ENCODE measurements around the gene TRPV3.
"Not testable (repeated sequence)": the region's sequence is repeated elsewhere in the genome, so short reads cannot be mapped to it uniquely, and the experiment has no call there.

TRPV3 gene

GRCh38 chr17:3557768-3558583 is at the start of gene TRPV3:
Gene TRPV3 (minus strand): TSS chr17:3557812. CDS start chr17:3554850, 2,962 bp downstream.
- peak; percentile 50 to 64 for DNase-seq (ENCODE audit: low read depth in 1 of 2, low spot score in 1 of 2)

GRCh38 chr17:3603870-3604259 is 46.3 kb upstream of the TRPV3 start:
- no peak for DNase-seq (ENCODE audit: low read depth in 1 of 2, low spot score in 1 of 2)

- DNase-seq (ENCODE audit: low read depth in 1 of 2, low spot score in 1 of 2): no peak
Measured at GRCh38 chr17:3603119-3603869, 45.7 kb upstream of the TRPV3 start.

GRCh38 chr17:3602499-3602898 is 44.9 kb upstream of the TRPV3 start:
- no peak for DNase-seq (ENCODE audit: low read depth in 1 of 2, low spot score in 1 of 2)

DNA sequence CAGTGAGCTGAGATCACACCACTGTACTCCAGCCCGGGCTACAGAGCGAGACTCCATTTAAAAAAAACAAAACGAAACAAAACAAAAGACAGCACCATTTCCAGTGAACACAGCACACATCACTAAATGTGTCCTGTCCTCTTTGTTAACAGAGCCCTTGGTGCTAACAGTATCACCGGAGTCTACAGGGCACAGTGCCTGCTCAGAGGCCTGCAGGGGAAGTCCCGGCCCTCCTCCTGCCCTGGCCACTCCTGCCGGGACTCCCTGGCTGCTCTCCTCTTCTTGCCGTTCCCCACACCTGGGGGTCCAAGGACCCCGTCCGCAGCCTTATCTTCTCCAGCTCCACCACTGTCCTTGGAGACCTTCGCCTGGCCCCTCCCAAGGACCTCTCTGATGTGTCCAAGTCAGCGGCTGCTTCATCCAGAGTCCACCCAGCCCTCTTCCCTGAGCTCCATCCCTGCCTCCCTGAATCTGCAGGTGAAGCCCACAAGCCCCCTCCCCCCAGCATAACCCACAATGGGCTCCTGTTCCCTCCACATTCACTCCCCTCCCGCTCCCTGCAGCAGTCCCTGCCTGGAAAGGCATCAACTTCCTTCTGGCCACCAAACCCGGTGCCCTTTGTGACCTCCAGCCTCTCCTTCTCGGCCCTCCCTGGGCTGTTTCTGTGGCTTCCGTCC is 43.1 kb upstream of the TRPV3 start:
- DNase-seq (ENCODE audit: low read depth in 1 of 2, low spot score in 1 of 2): no peak

- DNase-seq (ENCODE audit: low read depth in 1 of 2, low spot score in 1 of 2): no peak
Measured at GRCh38 chr17:3598078-3598477, 40.5 kb upstream of the TRPV3 start.

DNA sequence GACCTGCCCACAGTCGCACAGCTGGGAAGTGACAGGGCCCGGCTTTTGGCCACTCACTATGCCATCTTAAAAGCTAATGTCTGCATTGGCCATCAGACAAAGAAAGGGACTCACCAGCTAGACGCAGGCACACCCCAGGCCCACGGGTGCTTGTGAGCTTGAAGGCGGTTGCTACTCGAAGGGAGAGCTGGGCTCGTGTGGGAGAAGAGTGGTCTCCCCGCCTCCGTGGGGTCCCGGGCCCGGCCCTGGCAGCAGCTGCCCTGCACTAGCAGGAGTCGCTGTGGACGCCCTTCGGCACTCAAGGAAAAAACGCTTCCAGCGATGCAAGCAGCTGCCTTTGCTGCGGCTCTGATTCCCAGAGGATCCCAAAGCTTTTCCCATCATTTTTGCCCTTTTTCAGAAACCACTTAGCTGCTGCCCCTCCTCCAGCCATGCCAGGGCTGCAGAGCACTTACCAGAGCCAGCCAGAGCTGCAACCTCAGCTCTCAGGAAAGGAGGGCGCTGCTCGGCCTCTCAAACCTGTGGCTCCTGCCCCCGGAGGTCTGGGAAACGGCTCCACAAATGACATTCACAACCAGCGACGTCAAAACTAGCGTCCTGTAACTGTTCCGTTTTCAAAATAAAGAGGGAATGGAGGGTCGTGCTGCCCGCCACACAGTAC is 39.3 kb upstream of the TRPV3 start:
- no peak for DNase-seq (ENCODE audit: low read depth in 1 of 2, low spot score in 1 of 2)

DNA sequence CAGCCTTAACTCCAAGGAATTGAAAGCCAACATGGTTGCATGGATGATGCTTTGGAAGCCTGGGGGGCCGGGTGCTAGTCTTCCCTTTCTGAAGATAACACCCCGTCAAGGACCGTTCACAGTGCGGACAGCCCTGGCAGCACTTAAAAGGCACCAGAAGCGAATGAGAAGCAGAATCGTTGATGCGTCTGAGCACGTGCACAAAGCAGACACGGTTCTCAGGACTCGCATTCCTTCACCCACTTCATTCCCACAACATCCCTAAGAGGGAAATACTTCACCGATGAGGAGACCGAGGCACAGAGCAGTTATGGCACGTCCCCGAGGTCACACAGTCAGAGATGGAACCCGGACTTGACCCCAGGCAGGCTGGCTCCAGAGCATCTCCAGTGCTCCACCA is 37.4 kb upstream of the TRPV3 start:
- no peak for DNase-seq (ENCODE audit: low read depth in 1 of 2, low spot score in 1 of 2)

- no peak for DNase-seq (ENCODE audit: low read depth in 1 of 2, low spot score in 1 of 2)
Measured at GRCh38 chr17:3594051-3594800, 36.6 kb upstream of the TRPV3 start.

DNA sequence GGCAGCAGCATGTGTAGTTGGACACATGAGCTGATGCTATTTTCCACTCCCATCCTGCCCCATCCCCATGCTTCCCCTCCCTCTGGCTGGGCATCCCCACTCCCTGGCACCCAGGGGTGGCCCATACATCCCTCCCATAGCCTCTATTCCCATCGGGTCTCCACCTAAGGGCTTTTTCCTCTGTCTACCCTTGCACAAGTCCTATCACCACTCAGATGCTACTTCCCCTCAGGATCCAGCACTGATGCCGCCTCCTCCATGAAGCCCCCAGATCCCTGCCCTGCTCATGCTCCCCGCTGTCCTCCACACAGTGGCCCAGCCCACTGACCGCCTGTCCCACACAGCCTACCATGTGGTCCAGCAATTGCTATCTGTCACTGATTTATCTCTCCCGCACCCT is 35.8 kb upstream of the TRPV3 start:
- no peak for DNase-seq (ENCODE audit: low read depth in 1 of 2, low spot score in 1 of 2)

DNA sequence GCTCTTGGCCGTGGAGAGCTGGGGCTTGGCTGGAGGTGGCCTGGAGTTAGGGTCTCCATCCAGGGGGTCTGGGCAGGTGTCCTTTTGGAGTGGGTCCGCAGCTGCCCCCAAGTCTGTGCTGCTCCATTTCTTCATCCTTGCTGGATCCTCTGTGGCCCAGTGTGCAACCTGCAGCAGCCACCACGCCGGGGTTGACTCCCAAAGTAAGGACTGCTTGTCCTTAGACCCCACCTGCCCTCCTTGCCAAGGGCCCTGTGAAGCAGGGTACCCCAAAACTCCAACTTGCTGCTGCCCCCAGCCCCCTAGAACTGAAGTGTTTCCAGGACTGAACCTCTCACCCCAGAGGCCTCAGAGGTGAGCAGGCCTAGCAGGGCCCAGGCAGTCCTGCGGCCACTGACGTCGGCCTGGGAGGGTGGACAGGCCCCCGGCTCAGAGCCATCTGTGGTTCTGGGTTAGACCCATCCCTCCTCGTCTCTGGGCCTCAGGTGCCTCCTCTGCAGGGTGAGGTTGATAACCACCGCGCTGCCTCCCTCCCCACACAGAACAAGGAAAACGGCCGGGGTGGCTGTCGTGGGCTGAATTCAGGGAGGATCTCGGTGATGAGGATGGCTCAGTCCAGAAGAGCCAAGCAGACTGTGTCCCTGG is 34.7 kb upstream of the TRPV3 start:
- DNase-seq (ENCODE audit: low read depth in 1 of 2, low spot score in 1 of 2): no peak

GRCh38 chr17:3590768-3591167 is 33.2 kb upstream of the TRPV3 start:
- DNase-seq (ENCODE audit: low read depth in 1 of 2, low spot score in 1 of 2): no peak

DNA sequence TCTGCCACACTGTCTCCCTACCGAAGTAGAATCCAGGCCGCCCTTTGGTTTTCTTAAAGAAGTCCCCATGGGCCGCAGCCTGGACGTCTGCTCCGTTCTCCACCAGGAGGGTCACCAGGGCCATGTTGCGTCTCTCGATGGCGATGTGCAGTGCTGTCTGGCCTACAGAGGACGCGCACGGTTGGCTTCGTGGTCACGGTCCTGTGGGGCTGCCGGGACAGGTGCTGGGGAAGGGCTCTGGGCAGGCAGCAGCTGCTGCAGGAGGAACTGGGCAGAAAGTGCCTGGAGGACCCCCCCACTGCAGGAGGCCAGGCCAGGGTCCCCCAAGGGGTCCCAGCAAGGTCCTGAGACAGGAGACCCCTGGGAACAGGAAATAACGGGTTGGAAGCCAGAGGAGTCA is 32.6 kb upstream of the TRPV3 start:
- DNase-seq (ENCODE audit: low read depth in 1 of 2, low spot score in 1 of 2): no peak

DNA sequence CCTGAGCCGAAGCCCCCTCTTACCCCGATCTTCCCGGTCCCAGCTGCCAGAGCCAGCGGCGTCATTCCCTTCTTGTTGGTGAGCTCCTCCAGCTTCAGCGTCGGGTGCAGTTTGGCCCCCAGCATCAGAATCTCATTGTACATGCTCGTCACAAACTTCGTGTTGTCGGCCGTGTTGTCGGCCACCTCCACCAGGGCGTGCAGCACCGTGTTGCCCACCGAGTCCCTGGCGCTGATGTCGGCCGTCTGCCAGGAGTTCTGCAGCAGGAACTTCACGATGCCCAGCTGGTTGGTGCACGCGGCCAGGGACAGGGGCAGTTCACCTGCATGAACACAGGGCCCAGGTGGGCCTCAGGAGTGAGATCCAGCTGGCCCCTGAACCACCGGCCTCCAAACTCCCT is 32.2 kb upstream of the TRPV3 start:
- no peak for DNase-seq (ENCODE audit: low read depth in 1 of 2, low spot score in 1 of 2)

GRCh38 chr17:3585826-3586225 is 28.2 kb upstream of the TRPV3 start:
- DNase-seq (ENCODE audit: low read depth in 1 of 2, low spot score in 1 of 2): no peak

- DNase-seq (ENCODE audit: low read depth in 1 of 2, low spot score in 1 of 2): no peak
Measured at GRCh38 chr17:3583456-3583855, 25.8 kb upstream of the TRPV3 start.

GRCh38 chr17:3582915-3583314 is 25.3 kb upstream of the TRPV3 start:
- DNase-seq (ENCODE audit: low read depth in 1 of 2, low spot score in 1 of 2): no peak

- DNase-seq (ENCODE audit: low read depth in 1 of 2, low spot score in 1 of 2): not testable (repeated sequence)
Measured at GRCh38 chr17:3578667-3579066, 21.1 kb upstream of the TRPV3 start.

- DNase-seq (ENCODE audit: low read depth in 1 of 2, low spot score in 1 of 2): no peak
Measured at GRCh38 chr17:3576970-3577369, 19.4 kb upstream of the TRPV3 start.

GRCh38 chr17:3575511-3575910 is 17.9 kb upstream of the TRPV3 start:
- DNase-seq (ENCODE audit: low read depth in 1 of 2, low spot score in 1 of 2): no peak
